MCF 10A (cell line): Measurements from ENCODE around the gene PPFIBP2. TPM values are rescaled to one million over a fixed set of nuclear protein-coding genes. Genes with fewer than 3 reads are reported as not detected.
"Not testable (repeated sequence)": the region's sequence is repeated elsewhere in the genome, so short reads cannot be mapped to it uniquely, and the experiment has no call there.

Experiments
- BruUV-seq: library from RNA; stranded (reverse); fragments of 400-500 nt; replicated peaks from 2 replicates; lab custom pipeline; 2021; lab: Mats Ljungman, UMichigan
- CTCF ChIA-PET: fragments of 300-600 bp; sonication (Branson Sonifier 250); formaldehyde crosslinking; extraction: SDS; loops from one replicate; lab custom pipeline; 2021; ENCODE audit warnings: antibody characterized with exemption, inconsistent platforms; lab: Yijun Ruan, JAX
- POLR2A ChIA-PET: fragments of 300-600, 350-650 bp; sonication (Branson Sonifier 250); formaldehyde crosslinking; extraction: SDS; loops from one replicate; lab custom pipeline; 2020; ENCODE audit warnings: antibody characterized with exemption, inconsistent platforms; lab: Yijun Ruan, JAX
- DNase-seq: peaks from one replicate; pipeline ENCODE4 v3.0.0-alpha.2; 2018; ENCODE audit not compliant: unreplicated experiment
- H3K27ac Mint-ChIP-seq: one replicate; pipeline ENCODE4 v1.8.0; 2022; ENCODE audit warnings: mild to moderate bottlenecking, low read depth, mixed read lengths; ENCODE audit not compliant: unreplicated experiment
- H3K27me3 Mint-ChIP-seq: one replicate; pipeline ENCODE4 v1.8.0; 2022; ENCODE audit warnings: mixed read lengths; ENCODE audit not compliant: insufficient read depth, unreplicated experiment
- H3K36me3 Mint-ChIP-seq: one replicate; pipeline ENCODE4 v1.8.0; 2022; ENCODE audit warnings: mild to moderate bottlenecking, moderate library complexity, mixed read lengths; ENCODE audit not compliant: insufficient read depth, unreplicated experiment
- H3K4me1 Mint-ChIP-seq: one replicate; pipeline ENCODE4 v1.8.0; 2022; ENCODE audit warnings: mixed read lengths; ENCODE audit not compliant: insufficient read depth, unreplicated experiment
- H3K4me3 Mint-ChIP-seq: one replicate; pipeline ENCODE4 v1.8.0; 2022; ENCODE audit warnings: mild to moderate bottlenecking, moderate library complexity, mixed read lengths; ENCODE audit not compliant: unreplicated experiment
- H3K9me3 Mint-ChIP-seq: one replicate; pipeline ENCODE4 v1.8.0; 2022; ENCODE audit warnings: mixed read lengths; ENCODE audit not compliant: unreplicated experiment
- CTCF ChIP-seq: fragments of 200-600 bp; IDR thresholded peaks from one replicate; pipeline ENCODE4 v1.8.0; 2022; ENCODE audit warnings: antibody characterized with exemption, mild to moderate bottlenecking; ENCODE audit not compliant: unreplicated experiment
- intact Hi-C: fragments of 100-400 bp; cut with micrococcal nuclease; formaldehyde crosslinking; loops from 2 replicates; pipeline ENCODE4 v1.14.1; 2022
- total RNA-seq: library from RNA; stranded (reverse); gene quantifications from 2 replicates; pipeline ENCODE4 v1.2.3, GENCODE V29; 2022

The PPFIBP2 gene
- total RNA-seq, 1 experiment from 2014 or later = 3.5 TPM

- Mint-ChIP-seq H3K27me3 (no peaks in the 10 kb centered on the region), H3K9me3 (no peaks in the 10 kb centered on the region), H3K36me3 (peaks cover 15% of the 10 kb centered on the region), H3K27ac (no peak overlapping the region), H3K4me1 (no peaks in the 10 kb centered on the region), H3K4me3 (no peak overlapping the region)
- intact Hi-C loops = no loop called here
- CTCF ChIA-PET = interaction anchor here (0.6 to 15.8 kb wide), 15 partner anchors 8 to 837 kb away, joined by 3 to 488 read pairs (median 8); partner anchors contain the start of gene PPFIBP2
- no TSS peak for BruUV-seq
- TF ChIP-seq CTCF = no peak
- no peak for DNase-seq
- POLR2A ChIA-PET = interaction anchor here (0.8 kb wide), 1 partner anchor 84 kb away, joined by 3 read pairs; no protein-coding TSS in a partner anchor
Measured at GRCh38 chr11:7655253-7656217, 141.7 kb downstream of the PPFIBP2 start.

GRCh38 chr11:7656704-7657103, 142.9 kb downstream of the PPFIBP2 start:
- Mint-ChIP-seq H3K27me3 (no peaks in the 10 kb centered on the region), H3K27ac (no peak overlapping the region), H3K36me3 (peaks cover 15% of the 10 kb centered on the region), H3K4me1 (no peaks in the 10 kb centered on the region), H3K4me3 (no peak overlapping the region), H3K9me3 (no peaks in the 10 kb centered on the region)
- BruUV-seq = no TSS peak
- DNase-seq = no peak
- ChIA-PET CTCF (interaction anchor here (0.6 to 15.8 kb wide), 50 partner anchors 9 to 902 kb away, joined by 3 to 488 read pairs (median 7); partner anchors contain the start of gene PPFIBP2), POLR2A (interaction anchor here (0.9 to 1.7 kb wide), 2 partner anchors 80 to 85 kb away, joined by 3 to 24 read pairs; no protein-coding TSS in a partner anchor)
- intact Hi-C loops = loop anchor here (1.0 kb wide), 3 partner anchors 85 to 214 kb away; partner anchors contain the start of gene PPFIBP2
- TF ChIP-seq CTCF = no peak

GRCh38 chr11:7657306-7658025, 143.7 kb downstream of the PPFIBP2 start:
- DNase-seq = peak; percentile 80

GRCh38 chr11:7663531-7663930, 149.7 kb downstream of the PPFIBP2 start:
- H3K4me1 Mint-ChIP-seq, H3K36me3 Mint-ChIP-seq, H3K27me3 Mint-ChIP-seq, intact Hi-C loops, H3K9me3 Mint-ChIP-seq, H3K4me3 Mint-ChIP-seq, BruUV-seq, H3K27ac Mint-ChIP-seq, POLR2A ChIA-PET, DNase-seq: not testable (repeated sequence)
- CTCF ChIA-PET = interaction anchor here (0.6 to 10.2 kb wide), 2 partner anchors 70 to 91 kb away, joined by 3 to 182 read pairs; no protein-coding TSS in a partner anchor

More at GRCh38 chr11:7657306-7658025, 143.7 kb downstream of the PPFIBP2 start:
- POLR2A ChIA-PET = interaction anchor here (0.6 to 1.7 kb wide), 5 partner anchors 57 to 868 kb away, joined by 3 to 24 read pairs (median 3); no protein-coding TSS in a partner anchor
- TF ChIP-seq CTCF = peak; percentile 65
- Mint-ChIP-seq H3K27ac (no peak overlapping the region), H3K4me1 (no peaks in the 10 kb centered on the region), H3K4me3 (no peak overlapping the region), H3K9me3 (no peaks in the 10 kb centered on the region), H3K36me3 (peaks cover 11% of the 10 kb centered on the region), H3K27me3 (no peaks in the 10 kb centered on the region)
- intact Hi-C loops = loop anchor here (1.0 kb wide), 3 partner anchors 86 to 215 kb away; partner anchors contain the start of gene PPFIBP2
- no TSS peak for BruUV-seq
- CTCF ChIA-PET = interaction anchor here (0.6 to 15.8 kb wide), 65 partner anchors 8 to 1341 kb away, joined by 3 to 488 read pairs (median 5); partner anchors contain the start of genes OLFML1 and PPFIBP2
